GM21526 (cell line): ENCODE measurements around the gene FOXC1.

Experiments used
- ATAC-seq: cut with Tn5 transposase; IDR thresholded peaks from one replicate; pipeline ENCODE4 v1.9.1; 2021; ENCODE audit warnings: moderate library complexity; ENCODE audit not compliant: unreplicated experiment, low FRiP score

Gene FOXC1

GRCh38 chr6:1598433-1598832, 11.3 kb upstream of the FOXC1 start:
- no peak for ATAC-seq

GRCh38 chr6:1598886-1599285, 10.8 kb upstream of the FOXC1 start:
- ATAC-seq = no peak

GRCh38 chr6:1599469-1599868, 10.2 kb upstream of the FOXC1 start:
- ATAC-seq = no peak

GRCh38 chr6:1600063-1600763, 9.5 kb upstream of the FOXC1 start:
- ATAC-seq = no peak

- no peak for ATAC-seq
These were observed 9.0 kb upstream of the FOXC1 start for GRCh38 chr6:1600764-1601157.

GRCh38 chr6:1601158-1602048, 8.3 kb upstream of the FOXC1 start:
- ATAC-seq = no peak

- no peak for ATAC-seq
These were observed 7.5 kb upstream of the FOXC1 start for GRCh38 chr6:1602049-1602713.

GRCh38 chr6:1603708-1604107, 6.0 kb upstream of the FOXC1 start:
- no peak for ATAC-seq

- ATAC-seq = peak; percentile 64
These were observed 5.3 kb upstream of the FOXC1 start for GRCh38 chr6:1604158-1605003.

- no peak for ATAC-seq
These were observed 4.5 kb upstream of the FOXC1 start for GRCh38 chr6:1605004-1605892.

GRCh38 chr6:1605893-1606779, 3.6 kb upstream of the FOXC1 start:
- ATAC-seq = no peak

- no peak for ATAC-seq
These were observed 2.8 kb upstream of the FOXC1 start for GRCh38 chr6:1606780-1607515.

- no peak for ATAC-seq
These were observed 2.0 kb upstream of the FOXC1 start for GRCh38 chr6:1607516-1608221.

- ATAC-seq = no peak
These were observed 1.3 kb upstream of the FOXC1 start for GRCh38 chr6:1608222-1609040.

GRCh38 chr6:1609041-1609647, 571 bp upstream of the FOXC1 start:
- ATAC-seq = no peak
